GM10266 (cell line): Measurements from ENCODE around the gene CKLF.

Experiments used
- DNase-seq: peaks from one replicate; pipeline ENCODE4 v3.0.0; 2012; ENCODE audit errors: extremely low spot score
- TF ChIP-seq, protein P1 (sequence below): IDR thresholded peaks from 2 replicates; pipeline ENCODE4 v1.5.1; 2012; ENCODE audit warnings: mild to moderate bottlenecking, low read depth; ENCODE audit not compliant: control insufficient read depth, insufficient read depth; ENCODE audit errors: missing control alignments

Gene CKLF

GRCh38 chr16:66576296-66576695 is 23.9 kb downstream of the CKLF start:
- DNase-seq = no peak
- TF ChIP-seq, protein P1, sequence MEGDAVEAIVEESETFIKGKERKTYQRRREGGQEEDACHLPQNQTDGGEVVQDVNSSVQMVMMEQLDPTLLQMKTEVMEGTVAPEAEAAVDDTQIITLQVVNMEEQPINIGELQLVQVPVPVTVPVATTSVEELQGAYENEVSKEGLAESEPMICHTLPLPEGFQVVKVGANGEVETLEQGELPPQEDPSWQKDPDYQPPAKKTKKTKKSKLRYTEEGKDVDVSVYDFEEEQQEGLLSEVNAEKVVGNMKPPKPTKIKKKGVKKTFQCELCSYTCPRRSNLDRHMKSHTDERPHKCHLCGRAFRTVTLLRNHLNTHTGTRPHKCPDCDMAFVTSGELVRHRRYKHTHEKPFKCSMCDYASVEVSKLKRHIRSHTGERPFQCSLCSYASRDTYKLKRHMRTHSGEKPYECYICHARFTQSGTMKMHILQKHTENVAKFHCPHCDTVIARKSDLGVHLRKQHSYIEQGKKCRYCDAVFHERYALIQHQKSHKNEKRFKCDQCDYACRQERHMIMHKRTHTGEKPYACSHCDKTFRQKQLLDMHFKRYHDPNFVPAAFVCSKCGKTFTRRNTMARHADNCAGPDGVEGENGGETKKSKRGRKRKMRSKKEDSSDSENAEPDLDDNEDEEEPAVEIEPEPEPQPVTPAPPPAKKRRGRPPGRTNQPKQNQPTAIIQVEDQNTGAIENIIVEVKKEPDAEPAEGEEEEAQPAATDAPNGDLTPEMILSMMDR = no peak

GRCh38 chr16:66578651-66579531 is 26.5 kb downstream of the CKLF start, which contains the start of gene CMTM2:
Gene CMTM2, plus strand, starts transcription at chr16:66579463. Its CDS starts 145 bp downstream, at chr16:66579608.
- DNase-seq = no peak
- TF ChIP-seq, protein P1 = no peak

DNA sequence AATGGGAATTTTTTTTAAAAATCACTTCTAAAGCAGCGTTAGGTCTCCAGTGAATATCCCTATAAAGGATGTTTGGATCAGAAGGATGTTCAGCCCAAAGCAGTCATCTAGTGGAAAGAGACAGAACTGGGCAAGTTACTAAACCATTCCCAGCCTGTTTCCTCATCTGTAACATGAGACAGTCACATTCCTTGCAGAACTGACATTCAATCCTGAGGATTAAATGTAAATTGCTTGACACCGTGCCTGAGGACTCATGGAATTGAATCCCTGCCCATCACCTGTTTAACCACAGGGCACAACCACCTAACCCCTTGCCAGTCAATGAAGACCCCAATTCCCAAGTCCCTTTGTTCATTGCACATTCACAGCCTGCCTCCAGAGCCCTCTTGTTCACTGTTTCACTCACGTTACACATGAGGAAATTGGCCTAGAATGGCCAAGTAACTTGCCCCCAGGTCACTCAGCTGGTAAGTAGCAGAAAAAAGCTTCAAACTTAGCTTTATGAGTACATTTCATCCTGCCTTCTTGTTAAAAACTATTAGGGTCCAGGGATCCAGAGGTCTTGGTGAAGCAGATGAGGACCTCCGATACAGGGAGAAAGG is 28.3 kb downstream of the CKLF start:
- DNase-seq = no peak
- TF ChIP-seq, protein P1 = no peak

DNA sequence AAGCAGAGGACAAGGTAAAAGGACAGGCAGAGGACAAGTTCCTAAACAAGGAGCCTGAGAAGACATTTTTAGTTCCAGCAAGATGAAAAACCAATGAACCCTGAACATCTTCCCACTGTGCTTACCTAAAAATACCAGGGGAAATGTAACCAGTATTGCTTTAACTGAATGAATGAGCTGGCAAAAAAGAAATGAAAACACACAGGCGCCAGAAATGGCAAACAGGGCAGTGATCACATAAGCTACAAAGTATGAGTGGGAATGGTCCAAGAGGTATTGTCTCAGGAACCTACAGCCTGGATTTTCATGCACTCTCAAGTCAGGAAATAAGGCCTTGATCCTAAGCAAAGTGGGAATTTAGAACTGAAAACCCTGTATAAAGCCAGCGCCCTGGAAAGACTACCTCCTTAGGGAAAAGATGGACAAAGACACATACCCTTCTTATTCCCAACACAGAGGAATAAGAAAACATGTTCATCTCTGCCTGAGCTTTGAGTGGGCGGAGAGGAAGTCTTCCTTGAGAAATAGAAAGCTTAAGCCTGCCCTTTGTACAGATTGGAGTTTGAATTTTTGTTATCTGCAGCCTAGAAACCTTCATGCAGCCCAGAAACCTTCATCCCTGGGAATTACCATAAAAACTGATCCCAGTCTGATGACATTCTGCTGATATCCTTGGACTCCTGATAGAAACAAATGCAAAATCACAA is 29.0 kb downstream of the CKLF start:
- DNase-seq = no peak
- TF ChIP-seq, protein P1 = no peak

GRCh38 chr16:66585481-66586239 is 33.3 kb downstream of the CKLF start:
- DNase-seq = no peak
- TF ChIP-seq, protein P1 = no peak

DNA sequence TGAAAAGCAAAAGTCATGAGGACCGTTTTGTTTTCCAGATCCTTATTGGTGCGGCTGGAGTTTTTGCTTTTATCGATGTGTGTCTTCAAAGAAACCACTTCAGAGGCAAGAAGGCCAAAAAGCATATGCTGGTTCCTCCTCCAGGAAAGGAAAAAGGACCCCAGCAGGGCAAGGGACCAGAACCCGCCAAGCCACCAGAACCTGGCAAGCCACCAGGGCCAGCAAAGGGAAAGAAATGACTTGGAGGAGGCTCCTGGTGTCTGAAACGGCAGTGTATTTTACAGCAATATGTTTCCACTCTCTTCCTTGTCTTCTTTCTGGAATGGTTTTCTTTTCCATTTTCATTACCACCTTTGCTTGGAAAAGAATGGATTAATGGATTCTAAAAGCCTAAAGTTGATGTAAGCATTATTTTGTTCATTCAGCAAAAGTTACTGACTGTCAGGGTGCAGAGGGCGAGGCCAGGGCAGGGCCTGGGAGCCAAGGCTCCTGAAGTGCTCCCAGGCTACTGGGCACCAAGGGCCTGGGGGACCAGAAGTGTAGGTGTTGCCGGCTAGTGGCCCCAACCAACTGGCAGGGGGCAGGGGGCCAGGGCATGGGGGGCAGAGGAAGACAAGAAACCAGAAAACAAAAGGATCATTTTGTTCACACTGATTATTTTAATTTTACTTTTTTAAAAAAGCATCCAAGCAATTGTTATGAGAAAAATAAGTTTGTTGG is 35.7 kb downstream of the CKLF start:
- TF ChIP-seq, protein P1 = no peak
- no peak for DNase-seq
